HepG2 (cell line): ENCODE results near the gene SH3D19. TPM values are rescaled to one million over a fixed set of nuclear protein-coding genes. Genes with fewer than 3 reads are reported as not detected.

Source experiments
- BHLHE40 ChIP-seq: IDR thresholded peaks from 2 replicates; pipeline ENCODE4 v1.6.1; 2011; ENCODE audit warnings: low read length, improper control_type of control experiment
- ERF ChIP-seq: IDR thresholded peaks from 2 replicates; pipeline ENCODE4 v1.6.1; 2018; ENCODE audit warnings: missing biosample characterization, missing genetic modification reagents
- HDAC2 ChIP-seq: sonication (generic); formaldehyde crosslinking; IDR thresholded peaks from 2 replicates; pipeline ENCODE4 v1.4.0; 2020; ENCODE audit warnings: missing genetic modification reagents
- LRRFIP1 ChIP-seq: sonication (generic); formaldehyde crosslinking; conservative IDR thresholded peaks from 2 replicates; pipeline ENCODE4 v1.4.0; 2020; ENCODE audit warnings: missing genetic modification reagents
- MTERF4 ChIP-seq: sonication (generic); formaldehyde crosslinking; IDR thresholded peaks from 2 replicates; pipeline ENCODE4 v1.8.0; 2023; ENCODE audit warnings: mild to moderate bottlenecking, missing genetic modification reagents
- NCOA2 ChIP-seq: sonication (generic); formaldehyde crosslinking; IDR thresholded peaks from 2 replicates; pipeline ENCODE4 v1.8.0; 2022; ENCODE audit warnings: inconsistent platforms
- NFIC ChIP-seq: IDR thresholded peaks from 2 replicates; pipeline ENCODE4 v1.6.1; 2012; ENCODE audit warnings: mild to moderate bottlenecking, low read length, inconsistent platforms
- PRDM4 ChIP-seq: sonication (generic); formaldehyde crosslinking; IDR thresholded peaks from 2 replicates; pipeline ENCODE4 v1.9.0; 2021; ENCODE audit warnings: missing genetic modification reagents, borderline replicate concordance
- TIGD3 ChIP-seq: sonication (generic); formaldehyde crosslinking; IDR thresholded peaks from 2 replicates; pipeline ENCODE4 v1.5.1; 2020; ENCODE audit warnings: mild to moderate bottlenecking, missing genetic modification reagents, borderline replicate concordance
- TOPORS ChIP-seq: sonication (generic); formaldehyde crosslinking; IDR thresholded peaks from 2 replicates; pipeline ENCODE4 v1.8.0; 2023; ENCODE audit warnings: mild to moderate bottlenecking, missing genetic modification reagents
- ZBTB14 ChIP-seq: sonication (generic); formaldehyde crosslinking; IDR thresholded peaks from 2 replicates; pipeline ENCODE4 v1.4.0; 2020; ENCODE audit warnings: missing genetic modification reagents
- ZBTB33 ChIP-seq: sonication (generic); formaldehyde crosslinking; IDR thresholded peaks from 2 replicates; pipeline ENCODE4 v1.4.0; 2020; ENCODE audit warnings: missing genetic modification reagents
- ZNF362 ChIP-seq: sonication (generic); formaldehyde crosslinking; IDR thresholded peaks from 2 replicates; pipeline ENCODE4 v1.4.0; 2020; ENCODE audit warnings: missing genetic modification reagents, mild to moderate bottlenecking, borderline replicate concordance
- ZNF672 ChIP-seq: sonication (generic); formaldehyde crosslinking; IDR thresholded peaks from 2 replicates; pipeline ENCODE4 v1.8.1; 2022; ENCODE audit warnings: missing genetic modification reagents
- ZNF784 ChIP-seq: sonication (generic); formaldehyde crosslinking; IDR thresholded peaks from 2 replicates; pipeline ENCODE4 v1.5.1; 2020; ENCODE audit warnings: missing genetic modification reagents, mild to moderate bottlenecking, borderline replicate concordance
- ZNF788 ChIP-seq: sonication (generic); formaldehyde crosslinking; IDR thresholded peaks from 2 replicates; pipeline ENCODE4 v1.5.0; 2020; ENCODE audit warnings: mild to moderate bottlenecking, missing genetic modification reagents, borderline replicate concordance
- ZNF850 ChIP-seq: sonication (generic); formaldehyde crosslinking; conservative IDR thresholded peaks from 2 replicates; pipeline ENCODE4 v1.9.0; 2021; ENCODE audit warnings: mild to moderate bottlenecking, missing genetic modification reagents
- polyA plus RNA-seq, 8 experiments: library from polyadenylated mRNA; depleted of rRNA in 3 of 8; stranded (reverse) in 7 of 8; unstranded in 1 of 8; fragments of >200 nt; fragmentation: Illumina TruSeq in 4 of 8; extraction: Trizol in 4 of 8; gene quantifications; 2 replicates each; pipeline versions ENCODE4 v1.2.1 to v1.2.3, GENCODE V29; 2011 to 2016; ENCODE audit warnings: low read depth in 4 of 8, missing spikeins in 1 of 8, mixed read lengths in 1 of 8; ENCODE audit not compliant: insufficient read depth in 1 of 8
- total RNA-seq, 5 experiments: library from RNA; depleted of rRNA; stranded (reverse); fragments of >200 nt; fragmentation: Illumina TruSeq; extraction: Trizol; gene quantifications; 2 replicates each; pipeline ENCODE4 v1.2.3, GENCODE V29; 2016; ENCODE audit warnings: low read depth in 1 of 5

SH3D19 gene
- total and polyA plus RNA-seq, 2 of the 13 experiments (the other 11 are each of a cell fraction or from before 2014, with no cell fraction given), result 31.2 to 38.0 TPM

GRCh38 chr4:151248519-151248918 lies 76.9 kb downstream of the SH3D19 start (continued):
- TF ChIP-seq HDAC2, result no peak
- TF ChIP-seq ERF (CRISPR knock-in tag), result no peak
- no peak for TF ChIP-seq ZNF672 (CRISPR knock-in tag)
- no peak for TF ChIP-seq BHLHE40
- no peak for TF ChIP-seq ZNF788
- TF ChIP-seq ZNF784 (CRISPR knock-in tag), result no peak
- TF ChIP-seq ZNF362, result no peak
- peak; percentile 72 for TF ChIP-seq ZBTB33 (CRISPR knock-in tag)
- TF ChIP-seq MTERF4, result no peak
- TF ChIP-seq ZBTB14, result no peak
- no peak for TF ChIP-seq PRDM4 (CRISPR knock-in tag)
- no peak for TF ChIP-seq ZNF850 (CRISPR knock-in tag)
- TF ChIP-seq TIGD3 (CRISPR knock-in tag), result no peak
- TF ChIP-seq TOPORS (CRISPR knock-in tag), result no peak
- TF ChIP-seq LRRFIP1 (CRISPR knock-in tag), result no peak
- peak; percentile 58 for TF ChIP-seq NCOA2
- 0 out of 2 replicates have a peak, but pooled peaks have one; percentile 40 for TF ChIP-seq NFIC
